ENCODE results near the gene PPFIBP1. TPM values are rescaled to one million over a fixed set of nuclear protein-coding genes. Genes with fewer than 3 reads are reported as not detected.

PPFIBP1 gene
- total and polyA plus RNA-seq, 2 of the 13 experiments (the other 11 are each of a cell fraction or from before 2014, with no cell fraction given) = 16.2 to 21.8 TPM

DNA sequence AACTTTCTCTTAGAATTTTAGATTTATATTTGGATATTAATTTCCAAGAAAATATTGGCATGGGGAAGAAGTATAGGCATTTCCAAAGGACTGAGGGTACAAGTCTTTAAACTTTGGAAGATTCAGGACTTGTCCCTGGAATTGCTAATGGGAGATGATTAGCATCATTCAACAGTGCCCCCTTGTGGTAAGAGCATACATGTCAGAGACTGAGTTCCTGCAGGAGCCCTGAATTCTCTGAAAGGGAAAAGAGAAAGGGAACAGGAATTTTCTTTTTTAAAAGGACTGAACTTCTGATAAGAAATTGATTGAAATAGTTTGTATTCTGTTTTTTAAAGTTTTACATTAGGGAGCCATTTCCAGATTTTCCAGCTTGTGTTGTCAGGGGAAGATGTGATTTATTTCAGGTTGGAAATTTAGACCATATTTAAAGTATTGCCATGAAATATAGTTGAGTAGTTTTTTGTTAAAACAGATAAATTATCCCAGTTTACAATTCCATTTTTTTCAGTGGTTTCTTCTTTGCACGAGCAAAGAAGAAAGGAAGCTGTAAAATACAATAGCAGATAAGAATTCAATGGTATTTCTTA is 128.3 kb downstream of the PPFIBP1 start:
- Histone ChIP-seq H3K4me3 (replicated peaks in 1 of 3; ENCODE audit: insufficient read depth in 1 of 3, low read depth in 2 of 3, low read length in 3 of 3) (no peak overlapping the region), H3K27me3 (ENCODE audit: control insufficient read depth in 1 of 2, insufficient read depth in 2 of 2, low read length in 2 of 2) (no peaks in the 10 kb centered on the region), H3K9me3 (ENCODE audit: low read length) (no peaks in the 10 kb centered on the region), H3K4me1 (ENCODE audit: insufficient read depth, low read length) (no peaks in the 10 kb centered on the region), H3K4me2 (ENCODE audit: low read depth, low read length) (no peak overlapping the region), H3K9ac (ENCODE audit: insufficient read depth, low read depth, low read length) (no peak overlapping the region), H3K36me3 (replicated peaks in 1 of 2; ENCODE audit: control insufficient read depth in 1 of 2, insufficient read depth in 2 of 2, low read length in 2 of 2) (0 out of 5 replicates have a peak, but pooled peaks cover 0 to 6% of the 10 kb centered on the region in 2 experiments), H3K27ac (ENCODE audit: extremely low read length, insufficient read depth, low read length) (no peak overlapping the region), H4K20me1 (ENCODE audit: insufficient read depth, low read length) (no peaks in the 10 kb centered on the region), H3K79me2 (ENCODE audit: insufficient read depth, low read length) (no peaks in the 10 kb centered on the region), H2AFZ (ENCODE audit: low read length) (no peak overlapping the region)
- DNase-seq (ENCODE audit: low spot score) = peak; percentile 71
- intact Hi-C loops (cut with micrococcal nuclease; ENCODE audit: unreplicated experiment) (loop anchor here (1.0 kb wide), 3 partner anchors 51 to 228 kb away; no protein-coding TSS in a partner anchor), in situ Hi-C loops (cut with HindIII; ENCODE audit: extremely low pct_ligation_motif_present, low pct_unique_long_range_greater_than_20kb) (loop anchor here (5.0 kb wide), 1 partner anchor 220 kb away; no protein-coding TSS in a partner anchor)
- FAIRE-seq = peak; percentile 85
- ChIA-PET POLR2A (no interaction called here), CTCF (ENCODE audit: low intra/inter-chr PET ratio, low total read pairs) (interaction anchor here (0.7 to 2.4 kb wide), 4 partner anchors 52 to 227 kb away, joined by 3 to 14 read pairs (median 8); no protein-coding TSS in a partner anchor)
- TF ChIP-seq TEAD3 (CRISPR knock-in tag; optimal IDR thresholded peaks at IDR 0.05; ENCODE audit: borderline replicate concordance) = peak; percentile 28
- TF ChIP-seq RAD21 (CRISPR knock-in tag; IDR thresholded peaks at IDR 0.05) = peak; percentile 23; the same call in 1 of the 2 replicates
- TF ChIP-seq NR2F2 (IDR thresholded peaks at IDR 0.05; ENCODE audit: borderline replicate concordance, low read depth) = no peak
- TF ChIP-seq SMC3 (IDR thresholded peaks at IDR 0.05; ENCODE audit: low read length) = peak; percentile 76
- peak; percentile 63; the same call in 1 of the 2 replicates for TF ChIP-seq MIXL1 (CRISPR knock-in tag; IDR thresholded peaks at IDR 0.05)
- TF ChIP-seq, protein P1, sequence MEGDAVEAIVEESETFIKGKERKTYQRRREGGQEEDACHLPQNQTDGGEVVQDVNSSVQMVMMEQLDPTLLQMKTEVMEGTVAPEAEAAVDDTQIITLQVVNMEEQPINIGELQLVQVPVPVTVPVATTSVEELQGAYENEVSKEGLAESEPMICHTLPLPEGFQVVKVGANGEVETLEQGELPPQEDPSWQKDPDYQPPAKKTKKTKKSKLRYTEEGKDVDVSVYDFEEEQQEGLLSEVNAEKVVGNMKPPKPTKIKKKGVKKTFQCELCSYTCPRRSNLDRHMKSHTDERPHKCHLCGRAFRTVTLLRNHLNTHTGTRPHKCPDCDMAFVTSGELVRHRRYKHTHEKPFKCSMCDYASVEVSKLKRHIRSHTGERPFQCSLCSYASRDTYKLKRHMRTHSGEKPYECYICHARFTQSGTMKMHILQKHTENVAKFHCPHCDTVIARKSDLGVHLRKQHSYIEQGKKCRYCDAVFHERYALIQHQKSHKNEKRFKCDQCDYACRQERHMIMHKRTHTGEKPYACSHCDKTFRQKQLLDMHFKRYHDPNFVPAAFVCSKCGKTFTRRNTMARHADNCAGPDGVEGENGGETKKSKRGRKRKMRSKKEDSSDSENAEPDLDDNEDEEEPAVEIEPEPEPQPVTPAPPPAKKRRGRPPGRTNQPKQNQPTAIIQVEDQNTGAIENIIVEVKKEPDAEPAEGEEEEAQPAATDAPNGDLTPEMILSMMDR (CRISPR knock-in tag; IDR thresholded peaks at IDR 0.05) = peak; percentile 80
- TF ChIP-seq STAG1 (CRISPR knock-in tag; IDR thresholded peaks at IDR 0.05) = peak; percentile 82
- no peak for TF ChIP-seq CENPT (CRISPR knock-in tag; IDR thresholded peaks at IDR 0.05; ENCODE audit: low read depth)
- TF ChIP-seq NCOR1 (IDR thresholded peaks at IDR 0.05; ENCODE audit: borderline replicate concordance, low read length) = no peak
- no peak for TF ChIP-seq SALL1 (CRISPR knock-in tag; IDR thresholded peaks at IDR 0.05)
- 57% methylated on average over 1 of the region's 1 CpG for WGBS (ENCODE audit: low lambda C conversion rate)
- peak; percentile 74 for ATAC-seq
- no TSS peak for BruUV-seq (replicated peaks)
